ENCODE measurements around the gene TECTA.

Gene TECTA

DNA sequence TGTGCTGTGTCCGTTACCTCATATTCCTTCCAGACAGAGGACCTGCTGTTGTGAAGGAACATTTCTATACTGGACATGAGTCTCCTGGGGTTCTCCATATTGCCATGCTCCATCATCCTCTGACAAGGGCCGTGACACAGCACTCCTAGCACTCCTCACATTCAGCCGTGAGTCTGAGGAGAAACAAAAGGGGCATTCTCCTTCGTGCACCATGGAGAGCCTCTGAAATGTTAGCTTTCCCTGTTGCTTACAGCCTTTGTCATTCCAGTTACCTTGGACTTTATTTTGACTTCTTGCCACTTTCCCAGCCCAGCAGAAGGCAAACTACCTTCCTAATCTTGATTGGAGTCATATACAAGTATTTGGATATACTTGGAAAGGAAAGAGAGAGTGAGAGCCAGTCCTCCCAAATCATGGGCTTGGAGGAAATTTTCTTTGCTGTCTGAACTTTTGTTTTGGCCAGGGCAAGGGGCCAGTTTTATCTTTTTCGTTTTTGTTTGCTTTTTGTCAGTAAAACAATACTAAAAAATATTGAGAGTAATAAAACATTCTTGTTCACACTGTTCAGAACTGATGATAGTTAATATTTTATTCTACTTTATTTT is 29.1 kb upstream of the TECTA start:
- DNase-seq (ENCODE audit: low spot score in 2 of 2) (no peak), ATAC-seq (ENCODE audit: low read depth) (no peak)
- Mint-ChIP-seq H3K36me3 (peaks cover 26% of the 10 kb centered on the region), H3K4me3 (no peak overlapping the region), H3K27ac (no peak overlapping the region), H3K27me3 (no peaks in the 10 kb centered on the region), H3K9me3 (peaks cover 5% of the 10 kb centered on the region), H3K4me1 (peaks cover 9% of the 10 kb centered on the region)

DNA sequence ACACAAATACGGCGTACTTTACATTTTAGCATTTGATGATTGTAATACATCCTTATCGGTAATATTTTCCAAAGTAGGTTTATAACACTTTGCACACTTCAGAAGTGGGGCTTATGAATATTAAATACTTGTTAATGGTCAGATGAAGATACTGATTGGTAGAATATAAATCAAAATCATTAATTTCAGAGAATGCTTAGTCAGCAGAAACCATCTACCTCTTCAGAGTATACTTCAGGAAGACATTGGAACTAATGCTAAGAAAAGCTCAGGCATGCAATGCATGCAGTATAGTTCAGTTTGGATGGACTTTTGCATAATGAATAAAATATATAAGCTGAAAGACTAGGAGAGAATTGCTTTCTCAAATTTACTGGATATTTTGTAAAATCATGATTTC is 19.7 kb upstream of the TECTA start:
- no peaks in the 10 kb centered on the region for H3K9me3 Mint-ChIP-seq
- no peaks in the 10 kb centered on the region for H3K4me1 Mint-ChIP-seq
- H3K27ac Mint-ChIP-seq, result no peak overlapping the region
- no peak for ATAC-seq (ENCODE audit: low read depth)
- DNase-seq (ENCODE audit: low spot score in 2 of 2), result no peak
- no peak overlapping the region for H3K4me3 Mint-ChIP-seq
- H3K36me3 Mint-ChIP-seq, result peaks cover 26% of the 10 kb centered on the region
- H3K27me3 Mint-ChIP-seq, result no peaks in the 10 kb centered on the region

DNA sequence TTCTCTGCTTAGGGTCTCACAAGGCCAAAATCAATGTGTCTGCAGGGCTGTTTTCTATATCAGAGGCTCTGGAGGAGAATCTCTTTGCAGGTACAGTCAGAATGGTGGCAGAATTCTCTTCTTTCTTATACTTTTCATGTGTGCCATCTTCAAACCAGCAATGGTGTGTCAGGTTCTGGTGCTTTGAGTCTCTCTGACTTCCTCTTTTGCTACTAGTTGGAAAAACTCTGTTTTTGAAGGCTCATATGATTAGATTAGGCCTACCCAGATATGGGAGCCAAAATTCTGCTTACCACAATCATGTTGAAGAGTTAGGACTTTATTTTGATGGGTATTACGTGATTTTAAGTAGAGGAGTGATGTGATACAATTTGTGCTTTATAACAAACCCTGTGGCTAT is 18.8 kb upstream of the TECTA start:
- Mint-ChIP-seq H3K4me1 (no peaks in the 10 kb centered on the region), H3K4me3 (no peak overlapping the region), H3K27ac (no peak overlapping the region), H3K9me3 (no peaks in the 10 kb centered on the region), H3K27me3 (no peaks in the 10 kb centered on the region), H3K36me3 (peaks cover 34% of the 10 kb centered on the region)
- DNase-seq (ENCODE audit: low spot score in 2 of 2), result no peak
- no peak for ATAC-seq (ENCODE audit: low read depth)

DNA sequence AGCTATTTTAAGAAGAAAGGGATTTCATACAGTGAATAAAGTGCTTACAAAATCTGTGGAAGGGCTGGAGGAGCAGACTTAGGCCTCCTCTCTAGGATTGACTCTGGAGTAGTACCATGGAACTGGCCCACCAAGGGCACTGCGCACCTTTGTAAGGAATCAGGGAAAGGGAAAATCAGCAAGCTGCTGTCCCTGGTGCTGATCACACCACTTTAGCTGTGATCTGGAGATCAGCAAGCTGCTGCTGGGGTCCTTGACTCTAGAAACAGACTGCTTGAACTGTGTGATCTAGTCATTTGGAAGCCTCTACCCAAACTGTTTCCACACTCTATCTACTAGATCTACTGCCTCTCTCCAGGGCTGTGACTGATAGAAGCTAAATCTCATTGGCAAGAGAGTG is 18.4 kb upstream of the TECTA start:
- H3K4me3 Mint-ChIP-seq, result no peak overlapping the region
- no peak overlapping the region for H3K27ac Mint-ChIP-seq
- no peaks in the 10 kb centered on the region for H3K27me3 Mint-ChIP-seq
- peaks cover 38% of the 10 kb centered on the region for H3K36me3 Mint-ChIP-seq
- no peaks in the 10 kb centered on the region for H3K9me3 Mint-ChIP-seq
- ATAC-seq (ENCODE audit: low read depth) (no peak), DNase-seq (ENCODE audit: low spot score in 2 of 2) (no peak)
- no peaks in the 10 kb centered on the region for H3K4me1 Mint-ChIP-seq

DNA sequence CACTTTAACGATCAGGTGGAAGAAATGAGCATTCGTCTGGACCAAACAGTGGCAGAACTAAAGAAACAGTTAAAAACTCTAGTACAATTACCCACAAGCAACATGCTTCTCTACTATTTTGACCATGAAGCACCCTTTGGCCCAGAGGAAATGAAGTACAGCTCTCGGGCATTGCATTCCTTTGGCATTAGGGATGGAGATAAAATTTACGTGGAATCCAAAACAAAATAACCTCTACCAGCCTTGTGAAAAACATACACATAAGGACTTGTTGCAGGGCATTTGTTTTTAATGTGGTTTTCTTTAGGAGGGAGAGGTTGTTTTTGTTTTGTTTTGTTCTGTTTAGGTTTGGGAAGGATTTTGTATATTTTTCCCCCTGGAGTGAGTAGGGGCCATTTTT is 14.2 kb upstream of the TECTA start:
- Mint-ChIP-seq H3K4me3 (no peak overlapping the region), H3K4me1 (peaks cover 2% of the 10 kb centered on the region), H3K27me3 (no peaks in the 10 kb centered on the region), H3K9me3 (no peaks in the 10 kb centered on the region), H3K27ac (no peak overlapping the region), H3K36me3 (peaks cover 34% of the 10 kb centered on the region)
- ATAC-seq (ENCODE audit: low read depth) (no peak), DNase-seq (ENCODE audit: low spot score in 2 of 2) (no peak)

DNA sequence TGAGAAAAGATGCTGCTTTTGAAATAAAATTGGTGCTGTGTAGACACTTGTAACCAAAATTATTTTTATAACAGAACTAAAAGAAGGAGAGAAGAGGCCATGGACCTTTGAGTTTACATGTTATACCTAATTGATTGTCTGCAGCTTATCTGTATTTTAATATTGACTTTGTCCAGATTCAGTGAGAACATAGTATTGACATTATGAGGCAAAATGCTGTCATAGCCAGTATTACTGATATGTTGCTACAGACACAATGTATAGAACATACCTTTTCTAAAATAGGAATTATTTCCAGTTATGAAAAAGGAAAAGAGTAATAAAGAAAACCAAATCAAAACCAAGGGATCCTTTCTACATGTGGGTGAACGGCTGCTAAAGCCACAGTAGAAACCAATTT is 11.5 kb upstream of the TECTA start:
- Mint-ChIP-seq H3K4me3 (no peak overlapping the region), H3K36me3 (peaks cover 23% of the 10 kb centered on the region), H3K9me3 (no peaks in the 10 kb centered on the region), H3K27ac (no peak overlapping the region), H3K4me1 (peaks cover 2% of the 10 kb centered on the region), H3K27me3 (no peaks in the 10 kb centered on the region)
- no peak for DNase-seq (ENCODE audit: low spot score in 2 of 2)
- no peak for ATAC-seq (ENCODE audit: low read depth)

DNA sequence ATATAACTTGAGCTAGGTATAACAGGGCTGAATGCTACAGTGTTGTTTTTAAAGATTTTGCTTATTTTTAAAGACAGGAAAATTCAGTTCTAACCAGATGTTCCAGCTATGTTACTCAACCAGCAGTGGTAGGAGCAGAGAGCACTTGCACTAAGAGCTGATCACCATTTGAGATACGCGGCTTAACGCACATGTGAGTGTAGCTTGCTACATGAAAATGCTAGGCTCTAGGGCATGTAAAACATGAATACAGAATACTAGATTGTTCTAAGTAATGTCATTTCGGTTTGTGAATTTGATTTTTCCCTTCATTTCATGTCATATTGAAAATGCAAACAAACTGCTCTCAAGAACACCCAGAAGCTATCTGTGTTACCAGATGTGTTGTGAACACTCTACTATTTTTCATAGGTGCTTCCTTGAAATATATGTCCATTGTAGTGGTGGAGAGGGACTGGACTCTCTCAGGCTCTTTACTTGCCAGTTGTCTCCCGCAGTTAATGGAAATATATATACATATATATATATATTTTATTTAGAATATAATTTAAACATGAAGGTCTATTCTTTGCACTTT is 10.8 kb upstream of the TECTA start:
- Mint-ChIP-seq H3K9me3 (no peaks in the 10 kb centered on the region), H3K27ac (no peak overlapping the region), H3K4me3 (no peak overlapping the region), H3K4me1 (peaks cover 2% of the 10 kb centered on the region), H3K27me3 (no peaks in the 10 kb centered on the region), H3K36me3 (peaks cover 23% of the 10 kb centered on the region)
- no peak for ATAC-seq (ENCODE audit: low read depth)
- no peak for DNase-seq (ENCODE audit: low spot score in 2 of 2)

DNA sequence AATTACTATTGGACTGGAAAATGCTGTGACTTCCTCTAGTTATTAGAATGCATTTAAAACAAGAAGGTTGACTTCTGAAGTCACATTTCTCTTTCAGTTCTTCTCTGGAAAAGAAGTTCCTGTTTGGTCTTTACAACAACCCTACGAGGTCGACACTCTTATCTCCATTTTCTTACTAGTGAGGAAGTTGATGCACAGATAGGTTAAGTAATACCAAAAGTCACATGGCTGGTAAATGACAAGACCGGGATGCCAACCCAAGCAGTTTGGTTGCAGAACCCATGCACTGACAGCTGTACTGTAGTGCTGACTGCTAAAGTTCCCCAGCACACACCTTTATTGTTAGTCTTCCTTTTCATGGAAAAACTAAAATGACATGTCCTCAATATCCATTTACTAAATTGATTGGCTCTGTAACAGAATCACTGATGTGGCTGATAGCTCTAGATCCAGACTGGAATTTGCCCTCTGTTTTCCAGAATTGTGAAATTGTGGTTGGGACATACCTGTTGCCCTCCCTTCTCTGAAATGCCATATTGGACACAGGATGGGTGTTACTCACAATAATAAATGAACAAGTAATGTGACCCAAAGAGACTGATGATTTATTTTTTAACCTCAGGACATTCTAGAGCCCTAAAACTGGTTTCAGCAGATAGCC is 9.4 kb upstream of the TECTA start:
- DNase-seq (ENCODE audit: low spot score in 2 of 2), result no peak
- Mint-ChIP-seq H3K27me3 (no peaks in the 10 kb centered on the region), H3K4me3 (no peak overlapping the region), H3K27ac (no peak overlapping the region), H3K36me3 (peaks cover 15% of the 10 kb centered on the region), H3K9me3 (no peaks in the 10 kb centered on the region), H3K4me1 (peaks cover 2% of the 10 kb centered on the region)
- no peak for ATAC-seq (ENCODE audit: low read depth)

DNA sequence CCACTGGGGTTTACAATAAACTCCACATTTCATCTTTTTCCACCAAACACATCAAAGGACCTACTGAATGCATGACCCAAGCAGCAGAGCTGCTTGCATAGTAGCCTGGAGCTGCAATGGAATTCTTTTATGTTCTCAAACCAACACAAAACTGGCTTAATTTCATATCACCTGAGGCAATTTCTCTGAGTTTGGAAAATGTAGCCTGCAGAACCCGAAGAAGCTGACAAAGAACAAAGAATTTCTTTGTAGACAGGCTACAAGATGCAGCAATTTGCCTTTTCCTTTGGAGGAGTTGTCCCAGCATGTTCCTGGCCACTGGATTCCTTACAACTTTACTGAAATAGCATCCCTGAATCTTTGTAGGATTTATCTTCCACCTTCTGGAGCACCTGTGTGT is 5.5 kb upstream of the TECTA start:
- no peak for ATAC-seq (ENCODE audit: low read depth)
- no peak for DNase-seq (ENCODE audit: low spot score in 2 of 2)
- Mint-ChIP-seq H3K9me3 (no peaks in the 10 kb centered on the region), H3K27ac (no peak overlapping the region), H3K27me3 (no peaks in the 10 kb centered on the region), H3K4me1 (peaks cover 2% of the 10 kb centered on the region), H3K4me3 (no peak overlapping the region), H3K36me3 (no peaks in the 10 kb centered on the region)

DNA sequence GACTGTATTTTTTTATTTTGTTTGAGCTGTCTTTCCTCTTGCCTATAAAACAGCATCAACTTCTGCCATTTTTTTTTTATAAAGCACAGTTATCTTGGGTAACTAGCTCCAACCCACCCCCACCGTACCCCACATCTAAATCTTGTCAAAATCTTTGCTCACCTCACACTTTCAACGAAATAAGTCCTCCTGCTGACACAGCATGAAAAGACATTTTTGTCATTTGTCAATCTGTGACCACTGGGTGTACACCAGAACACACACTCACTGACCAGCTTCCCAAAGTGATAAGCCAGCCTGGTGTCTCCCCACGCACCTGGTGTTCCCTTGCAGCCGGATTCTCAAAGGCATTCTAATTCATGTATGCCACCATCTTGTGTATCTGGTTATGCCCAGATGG is 1.7 kb upstream of the TECTA start:
- Mint-ChIP-seq H3K4me1 (no peaks in the 10 kb centered on the region), H3K36me3 (peaks cover 1% of the 10 kb centered on the region), H3K9me3 (no peaks in the 10 kb centered on the region), H3K27me3 (peaks cover 4% of the 10 kb centered on the region), H3K27ac (no peak overlapping the region), H3K4me3 (no peak overlapping the region)
- ATAC-seq (ENCODE audit: low read depth) (no peak), DNase-seq (ENCODE audit: low spot score in 2 of 2) (no peak)

DNA sequence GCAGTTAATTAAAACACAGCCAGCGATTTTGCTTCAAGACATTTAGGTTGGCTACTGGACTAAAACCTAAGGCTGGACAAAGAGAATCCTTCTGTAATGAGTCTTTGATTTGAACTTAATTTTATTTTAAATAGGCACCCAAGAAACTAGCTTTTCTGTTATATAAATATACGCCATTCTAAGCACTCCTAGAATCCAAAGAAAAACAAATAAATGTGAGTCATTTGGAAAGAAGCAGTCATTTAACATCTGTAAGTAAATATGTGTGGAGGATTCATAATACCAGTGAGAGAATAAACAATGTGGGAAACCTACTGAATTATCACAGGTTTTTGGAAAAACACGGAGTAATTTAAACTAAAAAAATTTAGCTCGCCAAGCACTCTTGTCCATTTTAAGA is 1.2 kb upstream of the TECTA start:
- no peak overlapping the region for H3K27ac Mint-ChIP-seq
- DNase-seq (ENCODE audit: low spot score in 2 of 2) (no peak), ATAC-seq (ENCODE audit: low read depth) (no peak)
- no peaks in the 10 kb centered on the region for H3K4me1 Mint-ChIP-seq
- H3K9me3 Mint-ChIP-seq, result no peaks in the 10 kb centered on the region
- H3K4me3 Mint-ChIP-seq, result no peak overlapping the region
- H3K36me3 Mint-ChIP-seq, result peaks cover 1% of the 10 kb centered on the region
- H3K27me3 Mint-ChIP-seq, result peaks cover 7% of the 10 kb centered on the region

DNA sequence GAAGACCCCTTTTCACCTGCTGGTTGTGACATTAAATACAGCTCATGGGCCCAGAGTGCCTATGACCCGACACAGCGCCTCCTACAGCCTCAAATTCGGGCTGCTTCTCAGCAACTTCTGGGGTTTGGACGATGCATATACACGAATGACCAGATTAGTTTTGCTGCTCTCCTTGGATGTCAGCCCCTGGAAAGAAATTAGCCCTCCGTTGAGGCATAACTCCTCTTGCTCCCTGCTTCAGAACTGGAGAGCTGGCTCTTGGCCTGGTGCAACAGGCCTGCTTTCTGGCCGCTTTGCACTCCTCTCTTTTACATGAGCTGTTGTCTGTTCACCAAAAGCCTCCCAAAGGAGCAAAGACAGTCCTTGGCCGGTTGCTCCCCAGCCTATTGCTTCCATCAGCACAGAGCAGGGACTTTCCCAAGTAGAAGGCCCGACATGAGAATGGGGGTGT is 3.3 kb downstream of the TECTA start:
- no peak overlapping the region for H3K4me3 Mint-ChIP-seq
- H3K27me3 Mint-ChIP-seq, result peaks cover 12% of the 10 kb centered on the region
- no peak for DNase-seq (ENCODE audit: low spot score in 2 of 2)
- ATAC-seq (ENCODE audit: low read depth), result no peak
- no peaks in the 10 kb centered on the region for H3K4me1 Mint-ChIP-seq
- H3K27ac Mint-ChIP-seq, result no peak overlapping the region
- peaks cover 1% of the 10 kb centered on the region for H3K36me3 Mint-ChIP-seq
- H3K9me3 Mint-ChIP-seq, result no peaks in the 10 kb centered on the region

DNA sequence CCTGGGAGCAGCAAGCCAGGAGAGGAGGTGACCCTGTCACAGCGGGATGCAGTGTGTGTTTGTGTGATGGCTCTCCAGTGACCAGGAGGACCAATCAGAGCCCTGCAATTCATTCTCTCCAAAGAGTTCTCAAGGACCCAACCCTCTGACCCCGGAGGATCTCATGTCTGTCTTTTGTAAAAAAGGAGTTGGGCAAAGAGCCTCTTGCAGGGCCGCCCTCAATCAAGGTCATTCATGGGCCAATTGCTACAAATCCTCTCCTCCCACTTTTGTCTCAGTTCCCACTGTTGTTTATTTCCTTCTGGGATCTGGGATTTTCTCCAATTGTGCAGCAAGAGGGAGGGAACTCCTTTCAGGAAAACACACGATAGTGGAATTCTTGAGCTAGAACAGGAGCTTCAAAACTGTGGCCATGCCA is 4.0 kb downstream of the TECTA start:
- H3K27ac Mint-ChIP-seq, result no peak overlapping the region
- DNase-seq (ENCODE audit: low spot score in 2 of 2) (no peak), ATAC-seq (ENCODE audit: low read depth) (no peak)
- no peak overlapping the region for H3K4me3 Mint-ChIP-seq
- H3K36me3 Mint-ChIP-seq, result peaks cover 1% of the 10 kb centered on the region
- H3K27me3 Mint-ChIP-seq, result peaks cover 12% of the 10 kb centered on the region
- no peaks in the 10 kb centered on the region for H3K9me3 Mint-ChIP-seq
- no peaks in the 10 kb centered on the region for H3K4me1 Mint-ChIP-seq

DNA sequence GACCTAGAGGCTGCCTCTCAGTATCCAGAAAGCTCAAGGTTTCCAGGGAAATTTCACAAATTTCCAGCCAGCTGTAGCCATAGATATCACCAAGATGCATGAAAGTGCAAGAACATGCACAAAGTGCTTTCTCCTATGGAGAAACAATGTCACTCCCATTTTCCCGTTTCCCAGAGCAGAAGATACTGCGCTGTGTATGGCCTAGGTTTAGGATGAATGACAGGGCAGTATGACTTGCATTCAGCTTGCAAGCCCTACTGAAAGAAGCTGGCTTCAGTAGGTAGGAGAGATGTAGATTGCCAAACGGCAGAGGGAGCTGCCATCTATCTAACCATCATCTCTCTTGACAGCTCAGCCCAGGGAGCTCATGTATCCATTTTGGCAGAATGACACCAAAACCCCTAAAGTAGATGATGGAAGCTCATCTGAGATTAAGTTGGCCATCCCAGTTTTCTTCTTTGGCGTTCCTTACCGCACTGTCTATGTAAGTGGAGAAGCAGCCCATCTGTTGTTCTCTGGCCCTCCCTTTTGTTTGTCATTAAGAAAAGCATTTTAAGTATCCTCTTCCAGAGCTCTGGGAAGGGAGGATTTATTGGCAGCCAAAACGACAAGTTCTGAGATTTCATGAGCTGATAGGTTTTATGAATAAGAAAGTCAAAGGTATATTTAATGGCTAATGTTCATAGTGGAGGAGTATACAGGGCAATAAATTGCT is 4.6 kb downstream of the TECTA start:
- DNase-seq (ENCODE audit: low spot score in 2 of 2), result no peak
- Mint-ChIP-seq H3K4me1 (no peaks in the 10 kb centered on the region), H3K27ac (no peak overlapping the region), H3K4me3 (no peak overlapping the region), H3K27me3 (peaks cover 12% of the 10 kb centered on the region), H3K36me3 (peaks cover 1% of the 10 kb centered on the region), H3K9me3 (no peaks in the 10 kb centered on the region)
- ATAC-seq (ENCODE audit: low read depth), result no peak
